HG02884 (cell line): ENCODE results near the gene RECQL5.
"Not testable (repeated sequence)": the region's sequence is repeated elsewhere in the genome, so short reads cannot be mapped to it uniquely, and the experiment has no call there.

Experiments used
- ATAC-seq: cut with Tn5 transposase; IDR thresholded peaks from one replicate; pipeline ENCODE4 v1.9.1; 2021; ENCODE audit warnings: mild to moderate bottlenecking, moderate library complexity; ENCODE audit not compliant: unreplicated experiment

The RECQL5 gene

GRCh38 chr17:75649687-75650086 lies 17.3 kb downstream of the RECQL5 start:
- no peak for ATAC-seq

- no peak for ATAC-seq
Measured at GRCh38 chr17:75647921-75648320, 19.0 kb downstream of the RECQL5 start.

- ATAC-seq = no peak
Measured at GRCh38 chr17:75647061-75647460, 19.9 kb downstream of the RECQL5 start.

GRCh38 chr17:75646638-75646992 lies 20.3 kb downstream of the RECQL5 start:
- no peak for ATAC-seq

- no peak for ATAC-seq
Measured at GRCh38 chr17:75645889-75646637, 20.9 kb downstream of the RECQL5 start.

GRCh38 chr17:75645501-75645888 lies 21.5 kb downstream of the RECQL5 start:
- no peak for ATAC-seq

GRCh38 chr17:75643643-75644017 lies 23.3 kb downstream of the RECQL5 start:
- no peak for ATAC-seq

GRCh38 chr17:75642784-75643642 lies 23.9 kb downstream of the RECQL5 start:
- no peak for ATAC-seq

- ATAC-seq = no peak
Measured at GRCh38 chr17:75642182-75642783, 24.7 kb downstream of the RECQL5 start.

GRCh38 chr17:75641343-75641742 lies 25.6 kb downstream of the RECQL5 start:
- no peak for ATAC-seq

GRCh38 chr17:75640556-75641119 lies 26.3 kb downstream of the RECQL5 start:
- no peak for ATAC-seq

GRCh38 chr17:75639771-75640555 lies 27.0 kb downstream of the RECQL5 start:
- ATAC-seq = no peak

- no peak for ATAC-seq
Measured at GRCh38 chr17:75639327-75639726, 27.6 kb downstream of the RECQL5 start.

GRCh38 chr17:75638893-75639292 lies 28.1 kb downstream of the RECQL5 start:
- no peak for ATAC-seq

GRCh38 chr17:75638039-75638438 lies 28.9 kb downstream of the RECQL5 start:
- not testable (repeated sequence) for ATAC-seq

- no peak for ATAC-seq
Measured at GRCh38 chr17:75637551-75637950, 29.4 kb downstream of the RECQL5 start.

GRCh38 chr17:75637143-75637538 lies 29.8 kb downstream of the RECQL5 start:
- ATAC-seq = no peak

- no peak for ATAC-seq
Measured at GRCh38 chr17:75636381-75637142, 30.4 kb downstream of the RECQL5 start.

GRCh38 chr17:75635610-75636202 lies 31.2 kb downstream of the RECQL5 start:
- no peak for ATAC-seq
